ENCODE results near the gene RPA3.

The RPA3 gene

DNA sequence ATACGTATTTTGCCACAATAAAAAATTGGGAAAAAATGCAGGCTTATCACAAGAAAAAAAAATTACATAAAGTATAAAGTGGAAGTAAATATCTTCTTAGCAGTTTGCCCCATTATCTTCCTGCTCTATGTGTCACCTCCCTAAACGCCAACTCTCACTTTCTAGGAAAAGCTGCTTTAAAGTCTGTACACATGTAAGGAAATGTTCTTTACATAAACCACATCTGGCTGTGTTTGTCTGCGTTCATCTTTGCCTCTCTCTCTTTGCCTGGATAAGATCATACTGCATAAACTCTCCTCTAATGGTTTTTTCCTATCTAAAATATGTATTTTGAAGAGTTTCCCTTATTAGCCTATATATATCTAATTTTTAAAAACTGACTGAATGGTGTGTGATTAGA is 100.9 kb downstream of the RPA3 start:
- no peaks in the 10 kb centered on the region for H3K36me3 ChIP-seq (ENCODE audit: control insufficient read depth, insufficient read depth, low read length)
- H3K9me3 ChIP-seq (ENCODE audit: control insufficient read depth, low read length): no peaks in the 10 kb centered on the region
- no peaks in the 10 kb centered on the region for H3K27me3 ChIP-seq (replicated peaks; ENCODE audit: control insufficient read depth, insufficient read depth, low read length, poor library complexity, severe bottlenecking)
- H3K4me1 ChIP-seq (ENCODE audit: control insufficient read depth, insufficient read depth, low read length, poor library complexity, severe bottlenecking): no peaks in the 10 kb centered on the region
- H3K27ac ChIP-seq (ENCODE audit: insufficient read depth, low read length, poor library complexity, severe bottlenecking): no peak overlapping the region
- no peak for DNase-seq
- no peak overlapping the region for H3K4me3 ChIP-seq (ENCODE audit: insufficient read depth, low read depth, low read length, poor library complexity, severe bottlenecking)

DNA sequence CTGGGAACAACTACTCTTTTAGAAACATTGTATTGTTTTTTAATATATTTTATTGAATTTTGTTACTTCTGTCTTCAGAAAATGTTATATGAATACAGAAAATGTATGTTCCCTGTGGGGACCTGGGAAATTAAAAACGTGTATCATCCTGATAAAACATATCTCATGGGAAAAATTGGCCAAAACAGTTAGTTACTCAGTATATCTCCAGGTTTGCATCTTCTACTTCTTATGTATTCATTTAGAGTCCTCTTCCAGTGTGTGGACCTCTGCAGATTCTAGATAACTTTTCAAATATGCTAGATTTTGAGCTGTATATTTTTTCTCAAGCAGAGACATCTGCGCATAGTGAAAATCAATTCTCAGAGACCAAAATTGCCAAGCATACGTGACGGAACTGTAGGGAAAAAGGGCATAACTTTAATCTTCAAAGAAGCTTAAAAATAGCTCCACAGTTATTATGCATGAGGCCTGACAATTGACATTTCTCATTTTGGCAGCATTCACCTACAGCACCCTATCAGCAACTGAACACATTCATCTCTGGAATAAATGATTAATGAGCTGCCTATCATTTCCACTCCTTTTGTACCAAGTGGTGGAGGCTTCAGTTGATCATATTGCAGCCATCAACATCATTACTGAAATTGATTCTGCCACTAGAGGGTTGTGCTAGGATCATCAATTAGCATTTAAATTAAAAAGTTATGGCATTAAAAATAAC is 104.2 kb downstream of the RPA3 start:
- H3K27ac ChIP-seq (ENCODE audit: insufficient read depth, low read length, poor library complexity, severe bottlenecking): no peak overlapping the region
- no peak for DNase-seq
- H3K36me3 ChIP-seq (ENCODE audit: control insufficient read depth, insufficient read depth, low read length): no peaks in the 10 kb centered on the region
- H3K4me1 ChIP-seq (ENCODE audit: control insufficient read depth, insufficient read depth, low read length, poor library complexity, severe bottlenecking): no peaks in the 10 kb centered on the region
- no peak overlapping the region for H3K4me3 ChIP-seq (ENCODE audit: insufficient read depth, low read depth, low read length, poor library complexity, severe bottlenecking)
- H3K9me3 ChIP-seq (ENCODE audit: control insufficient read depth, low read length): no peaks in the 10 kb centered on the region
- no peaks in the 10 kb centered on the region for H3K27me3 ChIP-seq (replicated peaks; ENCODE audit: control insufficient read depth, insufficient read depth, low read length, poor library complexity, severe bottlenecking)

DNA sequence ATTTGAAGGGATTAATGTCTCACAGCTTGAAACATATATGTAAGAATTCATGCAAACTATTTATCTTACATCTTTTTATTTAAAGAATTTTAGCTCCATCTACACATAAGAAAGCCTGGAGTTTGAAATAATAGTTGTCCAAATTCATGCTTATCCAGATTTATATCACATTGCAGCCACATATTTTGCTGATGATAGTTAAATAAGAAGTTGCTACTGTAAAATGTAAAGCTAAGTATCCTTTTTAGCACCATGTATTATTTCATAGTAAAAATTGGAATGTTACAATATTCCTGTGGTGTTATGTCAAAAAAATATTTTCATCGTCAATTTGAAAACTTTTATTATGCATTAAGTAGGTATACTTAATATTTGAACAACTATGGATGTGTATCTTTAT is 105.2 kb downstream of the RPA3 start:
- Histone ChIP-seq H3K4me1 (ENCODE audit: control insufficient read depth, insufficient read depth, low read length, poor library complexity, severe bottlenecking) (no peaks in the 10 kb centered on the region), H3K27me3 (replicated peaks; ENCODE audit: control insufficient read depth, insufficient read depth, low read length, poor library complexity, severe bottlenecking) (no peaks in the 10 kb centered on the region), H3K4me3 (ENCODE audit: insufficient read depth, low read depth, low read length, poor library complexity, severe bottlenecking) (no peak overlapping the region), H3K27ac (ENCODE audit: insufficient read depth, low read length, poor library complexity, severe bottlenecking) (no peak overlapping the region), H3K36me3 (ENCODE audit: control insufficient read depth, insufficient read depth, low read length) (no peaks in the 10 kb centered on the region), H3K9me3 (ENCODE audit: control insufficient read depth, low read length) (no peaks in the 10 kb centered on the region)
- DNase-seq: no peak

DNA sequence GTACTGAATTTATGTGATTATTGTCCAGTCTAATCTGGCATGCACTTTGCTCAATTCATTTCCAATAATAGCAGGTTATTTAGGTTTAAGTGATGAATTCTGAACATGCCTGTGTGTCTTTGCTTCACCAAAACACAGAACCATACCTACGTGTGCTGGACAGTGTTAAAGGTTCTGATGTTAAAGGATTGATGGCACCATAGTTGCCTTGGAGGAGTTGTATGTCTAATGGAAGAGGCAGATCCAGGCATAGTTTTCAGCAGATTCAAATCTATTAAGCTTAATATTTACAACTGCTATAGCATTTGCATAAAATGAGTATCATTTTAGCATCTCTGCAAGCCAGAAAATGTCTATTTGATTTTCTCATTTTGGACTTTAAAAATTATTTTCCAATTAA is 105.9 kb downstream of the RPA3 start:
- Histone ChIP-seq H3K9me3 (ENCODE audit: control insufficient read depth, low read length) (no peaks in the 10 kb centered on the region), H3K27ac (ENCODE audit: insufficient read depth, low read length, poor library complexity, severe bottlenecking) (no peak overlapping the region), H3K27me3 (replicated peaks; ENCODE audit: control insufficient read depth, insufficient read depth, low read length, poor library complexity, severe bottlenecking) (no peaks in the 10 kb centered on the region), H3K36me3 (ENCODE audit: control insufficient read depth, insufficient read depth, low read length) (no peaks in the 10 kb centered on the region), H3K4me3 (ENCODE audit: insufficient read depth, low read depth, low read length, poor library complexity, severe bottlenecking) (no peak overlapping the region), H3K4me1 (ENCODE audit: control insufficient read depth, insufficient read depth, low read length, poor library complexity, severe bottlenecking) (no peaks in the 10 kb centered on the region)
- no peak for DNase-seq

DNA sequence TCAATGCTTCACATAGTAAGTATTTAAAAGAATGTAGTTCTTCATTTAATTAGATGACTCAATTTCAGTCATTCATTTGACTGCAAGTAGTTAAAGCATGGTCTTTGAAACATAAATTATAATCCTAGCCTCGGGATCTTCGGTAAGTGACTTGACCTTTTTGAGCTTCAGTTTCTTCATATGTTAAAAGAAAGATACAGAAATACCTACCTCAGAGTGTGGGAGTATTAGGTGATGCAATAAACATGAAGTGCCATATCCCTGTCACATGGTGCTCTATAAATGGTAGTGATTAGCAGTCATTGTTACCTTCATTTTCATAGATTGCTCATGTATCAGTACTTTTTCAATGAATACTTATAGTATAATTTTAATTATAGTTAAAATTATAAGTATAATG is 109.1 kb downstream of the RPA3 start:
- Histone ChIP-seq H3K4me1 (ENCODE audit: control insufficient read depth, insufficient read depth, low read length, poor library complexity, severe bottlenecking) (no peaks in the 10 kb centered on the region), H3K27me3 (replicated peaks; ENCODE audit: control insufficient read depth, insufficient read depth, low read length, poor library complexity, severe bottlenecking) (no peaks in the 10 kb centered on the region), H3K27ac (ENCODE audit: insufficient read depth, low read length, poor library complexity, severe bottlenecking) (no peak overlapping the region), H3K4me3 (ENCODE audit: insufficient read depth, low read depth, low read length, poor library complexity, severe bottlenecking) (no peak overlapping the region), H3K9me3 (ENCODE audit: control insufficient read depth, low read length) (no peaks in the 10 kb centered on the region), H3K36me3 (ENCODE audit: control insufficient read depth, insufficient read depth, low read length) (no peaks in the 10 kb centered on the region)
- DNase-seq: no peak

DNA sequence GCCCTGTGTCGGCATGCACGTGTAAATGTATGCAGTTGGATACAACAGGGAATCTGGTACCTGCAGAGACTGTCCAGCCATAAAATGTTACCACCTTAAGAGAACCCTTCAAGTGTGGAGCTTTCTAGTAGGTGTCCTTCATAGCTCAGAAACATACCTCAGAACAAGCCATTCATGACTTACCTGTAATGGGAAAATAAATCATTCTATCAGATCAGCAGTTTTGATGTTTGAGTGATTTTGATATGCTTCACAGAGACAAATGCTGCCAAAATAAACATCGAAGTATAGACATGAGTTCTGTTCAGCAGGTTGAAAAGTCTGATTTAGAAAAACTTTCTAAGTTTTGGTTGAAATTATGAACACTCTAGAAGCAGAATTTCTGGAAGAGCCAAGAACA is 111.4 kb downstream of the RPA3 start:
- Histone ChIP-seq H3K4me1 (ENCODE audit: control insufficient read depth, insufficient read depth, low read length, poor library complexity, severe bottlenecking) (no peaks in the 10 kb centered on the region), H3K27ac (ENCODE audit: insufficient read depth, low read length, poor library complexity, severe bottlenecking) (no peak overlapping the region), H3K4me3 (ENCODE audit: insufficient read depth, low read depth, low read length, poor library complexity, severe bottlenecking) (no peak overlapping the region), H3K9me3 (ENCODE audit: control insufficient read depth, low read length) (no peaks in the 10 kb centered on the region), H3K36me3 (ENCODE audit: control insufficient read depth, insufficient read depth, low read length) (no peaks in the 10 kb centered on the region), H3K27me3 (replicated peaks; ENCODE audit: control insufficient read depth, insufficient read depth, low read length, poor library complexity, severe bottlenecking) (no peaks in the 10 kb centered on the region)
- no peak for DNase-seq

DNA sequence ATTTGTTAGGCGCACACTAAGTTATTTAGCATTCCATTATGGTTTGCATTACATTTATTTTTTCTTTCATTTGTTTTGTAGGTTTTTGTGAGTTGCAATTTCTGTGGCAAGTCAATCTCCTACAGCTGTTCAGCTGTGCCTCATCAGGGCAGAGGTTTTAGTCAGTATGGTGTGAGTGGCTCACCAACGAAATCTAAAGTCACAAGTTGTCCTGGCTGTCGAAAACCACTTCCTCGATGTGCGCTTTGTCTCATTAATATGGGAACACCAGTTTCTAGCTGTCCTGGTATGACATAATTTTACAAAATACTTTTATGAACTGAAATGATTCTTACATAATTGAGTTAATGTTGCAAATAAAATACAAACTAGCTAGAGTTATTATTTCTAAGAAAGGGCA is 122.2 kb downstream of the RPA3 start:
- no peak overlapping the region for H3K4me3 ChIP-seq (ENCODE audit: insufficient read depth, low read depth, low read length, poor library complexity, severe bottlenecking)
- H3K27me3 ChIP-seq (replicated peaks; ENCODE audit: control insufficient read depth, insufficient read depth, low read length, poor library complexity, severe bottlenecking): no peaks in the 10 kb centered on the region
- no peaks in the 10 kb centered on the region for H3K4me1 ChIP-seq (ENCODE audit: control insufficient read depth, insufficient read depth, low read length, poor library complexity, severe bottlenecking)
- no peaks in the 10 kb centered on the region for H3K9me3 ChIP-seq (ENCODE audit: control insufficient read depth, low read length)
- no peak overlapping the region for H3K27ac ChIP-seq (ENCODE audit: insufficient read depth, low read length, poor library complexity, severe bottlenecking)
- DNase-seq: no peak
- H3K36me3 ChIP-seq (ENCODE audit: control insufficient read depth, insufficient read depth, low read length): peaks cover 9% of the 10 kb centered on the region

DNA sequence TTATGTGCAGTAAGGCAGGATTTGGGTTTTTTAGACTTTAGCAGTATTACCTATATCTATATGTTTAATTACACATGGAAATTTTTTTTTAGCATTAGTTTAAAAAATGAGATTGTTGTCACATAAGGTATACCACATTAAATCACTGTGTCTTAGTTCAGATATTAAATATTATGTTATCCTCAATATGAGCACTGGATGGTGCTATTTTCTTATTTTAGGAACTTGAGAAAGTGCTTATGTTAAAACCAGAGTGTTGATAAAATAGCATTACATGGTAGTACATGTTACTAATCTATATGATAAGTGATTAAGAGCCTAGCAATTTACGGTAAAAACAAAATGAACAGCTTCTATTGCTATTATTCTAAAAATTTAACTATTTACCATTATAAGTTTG is 123.0 kb downstream of the RPA3 start:
- Histone ChIP-seq H3K4me3 (ENCODE audit: insufficient read depth, low read depth, low read length, poor library complexity, severe bottlenecking) (no peak overlapping the region), H3K27me3 (replicated peaks; ENCODE audit: control insufficient read depth, insufficient read depth, low read length, poor library complexity, severe bottlenecking) (no peaks in the 10 kb centered on the region), H3K9me3 (ENCODE audit: control insufficient read depth, low read length) (no peaks in the 10 kb centered on the region), H3K27ac (ENCODE audit: insufficient read depth, low read length, poor library complexity, severe bottlenecking) (no peak overlapping the region), H3K4me1 (ENCODE audit: control insufficient read depth, insufficient read depth, low read length, poor library complexity, severe bottlenecking) (no peaks in the 10 kb centered on the region), H3K36me3 (ENCODE audit: control insufficient read depth, insufficient read depth, low read length) (peaks cover 15% of the 10 kb centered on the region)
- DNase-seq: no peak
